H1 (cell line): ENCODE results near the gene YWHAG.

Experiments
- ATF3 ChIP-seq: IDR thresholded peaks from 2 replicates; pipeline ENCODE4 v1.6.1; 2011; ENCODE audit warnings: low read depth, mild to moderate bottlenecking, low read length; ENCODE audit not compliant: insufficient read depth
- JUND ChIP-seq: IDR thresholded peaks from 2 replicates; pipeline ENCODE4 v1.6.1; 2011; ENCODE audit warnings: mild to moderate bottlenecking, improper control_type of control experiment, low read length
- NRF1 ChIP-seq: IDR thresholded peaks from 2 replicates; pipeline ENCODE4 v1.6.1; 2011; ENCODE audit warnings: mild to moderate bottlenecking, low read depth, low read length, improper control_type of control experiment
- POLR2A ChIP-seq, 2 experiments: IDR thresholded peaks; 1 replicate in 1 of 2; 2 replicates in 1 of 2; pipeline ENCODE4 v1.6.1; 2011; ENCODE audit warnings: low read depth in 2 of 2, low read length in 2 of 2, mild to moderate bottlenecking in 2 of 2; ENCODE audit errors: control extremely low read depth in 1 of 2
- POLR2AphosphoS5 ChIP-seq: IDR thresholded peaks from 2 replicates; pipeline ENCODE4 v1.6.1; 2011; ENCODE audit warnings: low read depth, low read length
- TF ChIP-seq, protein P1 (sequence below), 3 experiments: IDR thresholded peaks; 1 replicate in 2 of 3; 2 replicates in 1 of 3; pipeline versions ENCODE4 v1.5.1 to v1.6.1; 2011; ENCODE audit warnings: low read length in 3 of 3, mild to moderate bottlenecking in 3 of 3, inconsistent platforms in 2 of 3, low read depth in 1 of 3, moderate library complexity in 1 of 3; ENCODE audit not compliant: insufficient read depth in 1 of 3; ENCODE audit errors: control extremely low read depth in 1 of 3
- TF ChIP-seq, protein P2 (sequence below): IDR thresholded peaks from 2 replicates; pipeline ENCODE4 v1.6.1; 2011; ENCODE audit warnings: low read length, improper control_type of control experiment

- TF ChIP-seq POLR2A (IDR thresholded peaks at IDR 0.05; ENCODE audit: control extremely low read depth in 1 of 2, low read depth in 2 of 2, low read length in 2 of 2) (no peak), NRF1 (no peak), POLR2AphosphoS5 (no peak), ATF3 (no peak), JUND (no peak)
- TF ChIP-seq, protein P1, sequence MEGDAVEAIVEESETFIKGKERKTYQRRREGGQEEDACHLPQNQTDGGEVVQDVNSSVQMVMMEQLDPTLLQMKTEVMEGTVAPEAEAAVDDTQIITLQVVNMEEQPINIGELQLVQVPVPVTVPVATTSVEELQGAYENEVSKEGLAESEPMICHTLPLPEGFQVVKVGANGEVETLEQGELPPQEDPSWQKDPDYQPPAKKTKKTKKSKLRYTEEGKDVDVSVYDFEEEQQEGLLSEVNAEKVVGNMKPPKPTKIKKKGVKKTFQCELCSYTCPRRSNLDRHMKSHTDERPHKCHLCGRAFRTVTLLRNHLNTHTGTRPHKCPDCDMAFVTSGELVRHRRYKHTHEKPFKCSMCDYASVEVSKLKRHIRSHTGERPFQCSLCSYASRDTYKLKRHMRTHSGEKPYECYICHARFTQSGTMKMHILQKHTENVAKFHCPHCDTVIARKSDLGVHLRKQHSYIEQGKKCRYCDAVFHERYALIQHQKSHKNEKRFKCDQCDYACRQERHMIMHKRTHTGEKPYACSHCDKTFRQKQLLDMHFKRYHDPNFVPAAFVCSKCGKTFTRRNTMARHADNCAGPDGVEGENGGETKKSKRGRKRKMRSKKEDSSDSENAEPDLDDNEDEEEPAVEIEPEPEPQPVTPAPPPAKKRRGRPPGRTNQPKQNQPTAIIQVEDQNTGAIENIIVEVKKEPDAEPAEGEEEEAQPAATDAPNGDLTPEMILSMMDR (IDR thresholded peaks at IDR 0.05; ENCODE audit: control extremely low read depth in 1 of 3, insufficient read depth in 1 of 3, low read depth in 1 of 3, low read length in 3 of 3): no peak
- TF ChIP-seq, protein P2, sequence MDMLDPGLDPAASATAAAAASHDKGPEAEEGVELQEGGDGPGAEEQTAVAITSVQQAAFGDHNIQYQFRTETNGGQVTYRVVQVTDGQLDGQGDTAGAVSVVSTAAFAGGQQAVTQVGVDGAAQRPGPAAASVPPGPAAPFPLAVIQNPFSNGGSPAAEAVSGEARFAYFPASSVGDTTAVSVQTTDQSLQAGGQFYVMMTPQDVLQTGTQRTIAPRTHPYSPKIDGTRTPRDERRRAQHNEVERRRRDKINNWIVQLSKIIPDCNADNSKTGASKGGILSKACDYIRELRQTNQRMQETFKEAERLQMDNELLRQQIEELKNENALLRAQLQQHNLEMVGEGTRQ: no peak
These were observed 11.1 kb downstream of the YWHAG start for GRCh38 chr7:76347710-76348109.
